H9 (cell line): Measurements from ENCODE around the gene CADPS. TPM values are rescaled to one million over a fixed set of nuclear protein-coding genes. Genes with fewer than 3 reads are reported as not detected.

Experiments used
- DNase-seq: peaks from one replicate; pipeline ENCODE4 v3.0.0-alpha.2; 2017
- H2AFZ ChIP-seq: one replicate; pipeline ENCODE4 v1.6.1; 2013; ENCODE audit warnings: mild to moderate bottlenecking, low read length, control low read depth, moderate library complexity
- H2AK5ac ChIP-seq: 2 replicates; pipeline ENCODE4 v1.6.1; 2013; ENCODE audit warnings: low read length, control low read depth, mixed read lengths; ENCODE audit not compliant: insufficient read length
- H2BK120ac ChIP-seq: one replicate; pipeline ENCODE4 v1.6.1; 2013; ENCODE audit warnings: low read depth, mild to moderate bottlenecking, low read length, control low read depth, inconsistent platforms; ENCODE audit not compliant: poor library complexity, severe bottlenecking
- H2BK12ac ChIP-seq: 2 replicates; pipeline ENCODE4 v1.6.1; 2013; ENCODE audit warnings: low read length, control low read depth, mixed read lengths, low read depth; ENCODE audit not compliant: insufficient read length
- H2BK15ac ChIP-seq: 2 replicates; pipeline ENCODE4 v1.6.1; 2013; ENCODE audit warnings: low read depth, low read length, control low read depth
- H2BK20ac ChIP-seq: one replicate; pipeline ENCODE4 v1.6.1; 2013; ENCODE audit warnings: low read depth, mild to moderate bottlenecking, low read length, control low read depth, inconsistent platforms; ENCODE audit not compliant: poor library complexity, severe bottlenecking
- H2BK5ac ChIP-seq: 2 replicates; pipeline ENCODE4 v1.6.1; 2013; ENCODE audit warnings: low read length, control low read depth, mixed read lengths; ENCODE audit not compliant: insufficient read length
- H3K14ac ChIP-seq: 2 replicates; pipeline ENCODE4 v1.6.1; 2013; ENCODE audit warnings: low read length, control low read depth; ENCODE audit not compliant: insufficient read depth
- H3K18ac ChIP-seq: 2 replicates; pipeline ENCODE4 v1.6.1; 2013; ENCODE audit warnings: low read depth, mild to moderate bottlenecking, mixed read lengths, low read length, control low read depth; ENCODE audit not compliant: insufficient read length
- H3K23ac ChIP-seq: 2 replicates; pipeline ENCODE4 v1.6.1; 2013; ENCODE audit warnings: low read length, control low read depth, mixed read lengths, low read depth; ENCODE audit not compliant: insufficient read length
- H3K23me2 ChIP-seq: 2 replicates; pipeline ENCODE4 v1.6.1; 2013; ENCODE audit warnings: low read depth, mild to moderate bottlenecking, mixed read lengths, low read length, control low read depth; ENCODE audit not compliant: insufficient read length, poor library complexity, severe bottlenecking
- H3K27ac ChIP-seq: 2 replicates; pipeline ENCODE4 v1.5.1; 2013; ENCODE audit warnings: low read length, control low read depth, mixed read lengths, low read depth; ENCODE audit not compliant: insufficient read length
- H3K27me3 ChIP-seq: 2 replicates; pipeline ENCODE4 v1.6.1; 2013; ENCODE audit warnings: low read length, control low read depth, inconsistent platforms; ENCODE audit not compliant: insufficient read depth
- H3K4ac ChIP-seq: 2 replicates; pipeline ENCODE4 v1.6.1; 2013; ENCODE audit warnings: low read depth, mild to moderate bottlenecking, control low read depth, inconsistent platforms, low read length, moderate library complexity
- H3K4me1 ChIP-seq: 2 replicates; pipeline ENCODE4 v1.6.1; 2013; ENCODE audit warnings: low read length, control low read depth, inconsistent platforms; ENCODE audit not compliant: insufficient read depth
- H3K4me2 ChIP-seq: 2 replicates; pipeline ENCODE4 v1.6.1; 2013; ENCODE audit warnings: low read length, control low read depth, mixed read lengths; ENCODE audit not compliant: insufficient read length, insufficient read depth
- H3K56ac ChIP-seq: 2 replicates; pipeline ENCODE4 v1.6.1; 2013; ENCODE audit warnings: low read depth, mild to moderate bottlenecking, mixed read lengths, low read length, control low read depth; ENCODE audit not compliant: insufficient read length
- H3K79me1 ChIP-seq: 2 replicates; pipeline ENCODE4 v1.6.1; 2013; ENCODE audit warnings: low read depth, mild to moderate bottlenecking, moderate library complexity, low read length, control low read depth, inconsistent platforms; ENCODE audit not compliant: insufficient read depth, poor library complexity, severe bottlenecking
- H3K79me2 ChIP-seq: 2 replicates; pipeline ENCODE4 v1.6.1; 2013; ENCODE audit warnings: low read length, control low read depth, inconsistent platforms; ENCODE audit not compliant: insufficient read depth
- H3K9ac ChIP-seq: 2 replicates; pipeline ENCODE4 v1.6.1; 2013; ENCODE audit warnings: low read length, control low read depth, mixed read lengths; ENCODE audit not compliant: insufficient read length; ENCODE audit errors: extremely low read depth
- H3K9me3 ChIP-seq: one replicate; pipeline ENCODE4 v1.6.1; 2013; ENCODE audit warnings: low read depth, low read length, inconsistent platforms; ENCODE audit not compliant: control insufficient read depth
- H3T11ph ChIP-seq: one replicate; pipeline ENCODE4 v1.6.1; 2013; ENCODE audit warnings: mild to moderate bottlenecking, low read length, control low read depth, inconsistent platforms
- H4K20me1 ChIP-seq: one replicate; pipeline ENCODE4 v1.6.1; 2013; ENCODE audit not compliant: control insufficient read depth, insufficient read length, insufficient read depth
- H4K5ac ChIP-seq: 2 replicates; pipeline ENCODE4 v1.6.1; 2013; ENCODE audit warnings: low read depth, mild to moderate bottlenecking, mixed read lengths, low read length, control low read depth; ENCODE audit not compliant: insufficient read length
- H4K8ac ChIP-seq: replicated peaks from 2 replicates; pipeline ENCODE4 v1.6.1; 2013; ENCODE audit warnings: low read length, control low read depth, mixed read lengths, low read depth; ENCODE audit not compliant: insufficient read length
- H4K91ac ChIP-seq: 2 replicates; pipeline ENCODE4 v1.6.1; 2013; ENCODE audit warnings: low read depth, mild to moderate bottlenecking, moderate library complexity, mixed read lengths, low read length, control low read depth; ENCODE audit not compliant: insufficient read length
- H3K27ac Mint-ChIP-seq, 3 experiments: 2 replicates in 2 of 3; 3 replicates in 1 of 3; pipeline ENCODE4 v1.8.0; 2020 to 2021; ENCODE audit warnings: mixed read lengths in 3 of 3, mild to moderate bottlenecking in 1 of 3, moderate library complexity in 1 of 3
- H3K27me3 Mint-ChIP-seq: 2 replicates; pipeline ENCODE4 v1.8.0; 2021; ENCODE audit warnings: low read depth, mild to moderate bottlenecking, moderate library complexity, mixed read lengths
- H3K36me3 Mint-ChIP-seq, 3 experiments: 2 replicates in 2 of 3; 3 replicates in 1 of 3; pipeline ENCODE4 v1.8.0; 2020 to 2021; ENCODE audit warnings: low read depth in 3 of 3, mixed read lengths in 3 of 3; ENCODE audit not compliant: insufficient read depth in 1 of 3
- H3K4me1 Mint-ChIP-seq, 2 experiments: 2 replicates each; pipeline ENCODE4 v1.8.0; 2020; ENCODE audit warnings: mixed read lengths in 2 of 2
- H3K4me3 Mint-ChIP-seq, 2 experiments: 2 replicates in 1 of 2; 3 replicates in 1 of 2; pipeline ENCODE4 v1.8.0; 2020 to 2021; ENCODE audit warnings: mild to moderate bottlenecking in 2 of 2, mixed read lengths in 2 of 2, moderate library complexity in 1 of 2
- H3K9me3 Mint-ChIP-seq, 2 experiments: 2 replicates in 1 of 2; 3 replicates in 1 of 2; pipeline ENCODE4 v1.8.0; 2020; ENCODE audit warnings: mild to moderate bottlenecking in 2 of 2, mixed read lengths in 2 of 2, moderate library complexity in 1 of 2
- WGBS: extraction: QIAGEN DNeasy Blood & Tissue Kit; methylation state at CpG from one replicate; pipeline ENCODE4 v1.1.7; 2013; ENCODE audit warnings: missing lambda C conversion rate, low lambda C conversion rate, mixed read lengths; ENCODE audit not compliant: insufficient read length; ENCODE audit errors: extremely low coverage; 5-methylcytosine and 5-hydroxymethylcytosine counted together
- total RNA-seq: library from RNA; stranded (reverse); gene quantifications from 2 replicates; pipeline ENCODE4 v1.2.1, GENCODE V29; 2021
- TF ChIP-seq, protein P1 (sequence below): fragments of 200-600 bp; sonication (generic); conservative IDR thresholded peaks from 3 replicates; pipeline ENCODE4 v1.8.0; 2021; ENCODE audit warnings: antibody characterized with exemption, mild to moderate bottlenecking

The CADPS gene
- total RNA-seq, 1 experiment from 2014 or later = 6.6 TPM

DNA sequence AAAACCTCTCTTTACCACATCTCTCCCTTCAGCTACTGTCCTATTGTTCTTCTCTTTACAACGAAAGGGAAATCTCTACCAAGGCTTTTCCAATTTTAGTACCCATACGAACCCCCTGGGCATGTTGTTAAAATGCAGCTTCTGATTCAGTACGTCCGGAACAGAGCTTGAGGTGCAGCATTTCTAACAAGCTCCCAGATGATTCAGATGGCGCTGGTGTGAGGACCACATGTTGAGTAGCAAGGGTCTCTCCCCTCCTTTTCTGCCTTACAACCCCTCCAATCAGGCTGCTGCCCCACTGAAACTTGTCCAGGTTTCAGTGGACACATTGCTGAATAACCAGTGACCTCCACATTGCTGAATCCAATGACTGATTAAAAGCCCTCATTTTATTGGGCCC is 324.8 kb downstream of the CADPS start:
- WGBS = no CpG with 5 or more reads among the region's 5 CpGs
- H3K27me3 ChIP-seq = no peaks in the 10 kb centered on the region
- H3K9ac ChIP-seq = no peak overlapping the region
- no peaks in the 10 kb centered on the region for H3K79me1 ChIP-seq
- Mint-ChIP-seq H3K9me3 (no peaks in the 10 kb centered on the region), H3K27me3 (peaks cover 5% of the 10 kb centered on the region; the same call in 1 of the 2 replicates), H3K4me1 (peaks cover 23 to 31% of the 10 kb centered on the region in 2 experiments), H3K36me3 (no peaks in the 10 kb centered on the region), H3K4me3 (no peak overlapping the region), H3K27ac (no peak overlapping the region)
- H2BK20ac ChIP-seq = no peak overlapping the region
- no peak overlapping the region for H3K56ac ChIP-seq
- no peak overlapping the region for H2AFZ ChIP-seq
- TF ChIP-seq, protein P1, sequence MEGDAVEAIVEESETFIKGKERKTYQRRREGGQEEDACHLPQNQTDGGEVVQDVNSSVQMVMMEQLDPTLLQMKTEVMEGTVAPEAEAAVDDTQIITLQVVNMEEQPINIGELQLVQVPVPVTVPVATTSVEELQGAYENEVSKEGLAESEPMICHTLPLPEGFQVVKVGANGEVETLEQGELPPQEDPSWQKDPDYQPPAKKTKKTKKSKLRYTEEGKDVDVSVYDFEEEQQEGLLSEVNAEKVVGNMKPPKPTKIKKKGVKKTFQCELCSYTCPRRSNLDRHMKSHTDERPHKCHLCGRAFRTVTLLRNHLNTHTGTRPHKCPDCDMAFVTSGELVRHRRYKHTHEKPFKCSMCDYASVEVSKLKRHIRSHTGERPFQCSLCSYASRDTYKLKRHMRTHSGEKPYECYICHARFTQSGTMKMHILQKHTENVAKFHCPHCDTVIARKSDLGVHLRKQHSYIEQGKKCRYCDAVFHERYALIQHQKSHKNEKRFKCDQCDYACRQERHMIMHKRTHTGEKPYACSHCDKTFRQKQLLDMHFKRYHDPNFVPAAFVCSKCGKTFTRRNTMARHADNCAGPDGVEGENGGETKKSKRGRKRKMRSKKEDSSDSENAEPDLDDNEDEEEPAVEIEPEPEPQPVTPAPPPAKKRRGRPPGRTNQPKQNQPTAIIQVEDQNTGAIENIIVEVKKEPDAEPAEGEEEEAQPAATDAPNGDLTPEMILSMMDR = no peak
- H3K4ac ChIP-seq = no peak overlapping the region
- H2BK5ac ChIP-seq = no peak overlapping the region
- H4K5ac ChIP-seq = no peak overlapping the region
- no peak overlapping the region for H3T11ph ChIP-seq
- H2AK5ac ChIP-seq = no peak overlapping the region
- H4K20me1 ChIP-seq = no peaks in the 10 kb centered on the region
- H3K23ac ChIP-seq = no peak overlapping the region
- no peaks in the 10 kb centered on the region for H3K9me3 ChIP-seq
- H3K27ac ChIP-seq = no peak overlapping the region
- no peaks in the 10 kb centered on the region for H3K79me2 ChIP-seq
- H3K14ac ChIP-seq = no peak overlapping the region
- H4K91ac ChIP-seq = no peak overlapping the region
- no peak overlapping the region for H3K4me2 ChIP-seq
- H2BK120ac ChIP-seq = no peak overlapping the region
- H3K23me2 ChIP-seq = no peaks in the 10 kb centered on the region
- H2BK12ac ChIP-seq = no peak overlapping the region
- no peak overlapping the region for H3K18ac ChIP-seq
- H3K4me1 ChIP-seq = peaks cover 3% of the 10 kb centered on the region; the same call in 1 of the 2 replicates
- H4K8ac ChIP-seq = no peak overlapping the region
- H2BK15ac ChIP-seq = no peak overlapping the region
- no peak for DNase-seq
